ENCODE measurements around the gene PRKAB2. TPM values are rescaled to one million over a fixed set of nuclear protein-coding genes. Genes with fewer than 3 reads are reported as not detected.

Gene PRKAB2
- total RNA-seq, 3 donors from 2014 or later, result 16.6 to 27.2 (median 20.2) TPM

DNA sequence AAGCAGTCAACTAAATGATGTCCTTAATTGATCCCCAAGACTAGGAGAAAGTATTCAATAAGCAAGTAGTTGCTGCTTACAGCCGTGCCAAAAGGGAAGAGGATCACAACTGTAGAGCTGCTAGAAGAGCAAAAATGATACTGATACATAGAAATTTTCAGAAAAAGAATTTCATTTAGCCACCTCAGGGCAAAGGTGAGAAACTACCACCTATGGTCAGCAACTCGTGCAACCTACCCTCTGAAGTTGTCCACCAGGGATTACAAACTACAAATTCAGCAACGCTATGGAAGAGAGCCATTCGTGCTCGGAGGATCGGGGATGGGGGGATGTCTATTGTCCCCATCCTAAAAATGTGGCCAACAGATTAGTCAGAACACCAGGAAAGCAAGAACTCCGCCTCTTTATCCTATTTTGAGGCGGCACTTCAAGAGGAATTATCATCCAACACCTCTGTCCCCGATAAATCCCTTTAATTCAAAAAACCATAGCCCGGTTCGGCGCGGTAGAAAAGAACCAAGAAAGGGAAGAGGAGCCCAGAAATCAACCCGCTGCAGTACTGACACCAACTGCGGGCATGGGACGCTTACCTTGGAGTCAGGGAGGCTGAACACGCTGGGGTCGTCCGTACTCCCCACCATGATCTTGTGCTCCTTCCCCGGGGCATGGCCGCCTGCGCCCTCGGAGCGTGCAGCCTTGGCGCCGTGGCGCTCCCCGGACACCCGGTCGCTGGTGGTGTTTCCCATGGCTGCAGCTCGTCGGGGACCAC, 687 bp downstream of the PRKAB2 start:
- TF ChIP-seq, protein P1, sequence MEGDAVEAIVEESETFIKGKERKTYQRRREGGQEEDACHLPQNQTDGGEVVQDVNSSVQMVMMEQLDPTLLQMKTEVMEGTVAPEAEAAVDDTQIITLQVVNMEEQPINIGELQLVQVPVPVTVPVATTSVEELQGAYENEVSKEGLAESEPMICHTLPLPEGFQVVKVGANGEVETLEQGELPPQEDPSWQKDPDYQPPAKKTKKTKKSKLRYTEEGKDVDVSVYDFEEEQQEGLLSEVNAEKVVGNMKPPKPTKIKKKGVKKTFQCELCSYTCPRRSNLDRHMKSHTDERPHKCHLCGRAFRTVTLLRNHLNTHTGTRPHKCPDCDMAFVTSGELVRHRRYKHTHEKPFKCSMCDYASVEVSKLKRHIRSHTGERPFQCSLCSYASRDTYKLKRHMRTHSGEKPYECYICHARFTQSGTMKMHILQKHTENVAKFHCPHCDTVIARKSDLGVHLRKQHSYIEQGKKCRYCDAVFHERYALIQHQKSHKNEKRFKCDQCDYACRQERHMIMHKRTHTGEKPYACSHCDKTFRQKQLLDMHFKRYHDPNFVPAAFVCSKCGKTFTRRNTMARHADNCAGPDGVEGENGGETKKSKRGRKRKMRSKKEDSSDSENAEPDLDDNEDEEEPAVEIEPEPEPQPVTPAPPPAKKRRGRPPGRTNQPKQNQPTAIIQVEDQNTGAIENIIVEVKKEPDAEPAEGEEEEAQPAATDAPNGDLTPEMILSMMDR (IDR thresholded peaks at IDR 0.05), result no peak
- H3K4me1 ChIP-seq (ENCODE audit: low read depth), result peaks cover 41% of the 10 kb centered on the region
- H3K9me3 ChIP-seq, result no peaks in the 10 kb centered on the region
- intact Hi-C loops (cut with DNase I, micrococcal nuclease), result loop anchor here (2.0 to 5.0 kb wide), 2 partner anchors 71 kb away; partner anchors contain the start of gene CHD1L (in 2 of the 2)
- peak overlapping the region; percentile 80 for H3K4me3 ChIP-seq
- ATAC-seq, result no peak
- peak in 1 of 3 donors; percentile 20 for DNase-seq
- H3K36me3 ChIP-seq (ENCODE audit: low read depth), result no peaks in the 10 kb centered on the region

DNA sequence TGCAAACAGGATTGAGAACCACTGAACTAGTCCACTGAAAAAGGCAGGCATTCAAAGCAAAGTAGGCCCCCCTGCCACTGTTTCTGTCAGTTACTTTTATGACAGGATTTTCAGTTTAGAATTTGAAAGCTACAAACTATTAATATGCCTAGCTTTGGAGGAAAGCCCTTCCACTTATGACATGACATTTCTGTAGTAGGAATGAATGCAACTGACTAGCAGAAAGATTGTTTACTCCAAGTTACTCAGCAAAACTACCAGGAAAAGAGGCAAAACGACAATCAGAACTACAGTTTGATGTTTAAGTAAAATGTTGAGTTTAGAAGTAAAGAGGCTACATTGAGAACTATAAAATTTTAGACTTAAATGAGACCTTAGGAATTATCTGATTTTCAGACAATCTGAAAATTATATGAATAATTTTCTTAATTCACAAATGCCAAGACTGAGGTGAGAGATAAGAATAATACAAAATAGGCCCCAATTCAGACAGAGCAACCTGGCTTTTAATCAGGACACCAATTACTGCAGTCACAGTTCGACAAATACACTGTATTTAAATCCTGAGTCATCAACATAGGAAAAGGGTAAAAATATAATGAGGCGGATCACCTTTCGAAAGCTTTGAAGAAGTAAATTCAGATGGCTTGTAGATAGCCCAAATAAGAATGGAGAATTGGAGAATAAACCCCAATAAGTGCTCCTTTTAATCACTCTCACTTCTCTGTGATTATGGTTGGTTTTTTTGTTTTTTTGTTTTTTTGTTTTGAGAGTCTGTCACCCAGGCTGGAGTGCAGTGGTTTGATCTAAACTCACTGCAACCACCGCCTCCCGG, 2.2 kb downstream of the PRKAB2 start:
- ATAC-seq, result no peak
- DNase-seq, result no peak
- H3K9me3 ChIP-seq, result no peaks in the 10 kb centered on the region
- H3K4me1 ChIP-seq (ENCODE audit: low read depth), result peaks cover 41% of the 10 kb centered on the region
- TF ChIP-seq, protein P1 (IDR thresholded peaks at IDR 0.05), result no peak
- no peak overlapping the region for H3K4me3 ChIP-seq
- intact Hi-C loops (cut with DNase I, micrococcal nuclease), result loop anchor here in 1 of 2 donors (5.0 kb wide), 1 partner anchor 72 kb away; the partner anchor contains the start of gene CHD1L
- no peaks in the 10 kb centered on the region for H3K36me3 ChIP-seq (ENCODE audit: low read depth)

DNA sequence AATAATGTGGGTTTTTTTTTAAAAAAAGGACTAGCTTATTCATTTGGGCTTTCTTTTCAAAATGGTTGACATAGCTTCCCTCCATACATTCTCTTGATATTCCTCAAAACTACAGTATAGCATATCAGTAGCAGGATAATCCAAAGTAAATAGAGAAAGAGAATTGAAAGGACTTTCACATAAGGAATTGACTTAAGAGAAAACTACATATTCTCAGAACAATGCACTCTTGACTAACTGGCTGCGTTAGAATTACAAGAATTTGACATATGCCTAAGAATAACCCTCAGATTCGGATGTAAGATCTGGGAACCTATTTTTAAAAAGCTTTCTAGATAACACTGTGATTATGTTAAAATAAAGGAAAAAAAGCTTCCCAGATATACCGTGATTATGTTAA, 3.1 kb downstream of the PRKAB2 start:
- Histone ChIP-seq H3K9me3 (no peaks in the 10 kb centered on the region), H3K36me3 (ENCODE audit: low read depth) (no peaks in the 10 kb centered on the region), H3K4me1 (ENCODE audit: low read depth) (peaks cover 39% of the 10 kb centered on the region), H3K4me3 (no peak overlapping the region)
- TF ChIP-seq, protein P1 (IDR thresholded peaks at IDR 0.05), result no peak
- DNase-seq (no peak), ATAC-seq (no peak)
- intact Hi-C loops (cut with DNase I, micrococcal nuclease), result no loop called here

DNA sequence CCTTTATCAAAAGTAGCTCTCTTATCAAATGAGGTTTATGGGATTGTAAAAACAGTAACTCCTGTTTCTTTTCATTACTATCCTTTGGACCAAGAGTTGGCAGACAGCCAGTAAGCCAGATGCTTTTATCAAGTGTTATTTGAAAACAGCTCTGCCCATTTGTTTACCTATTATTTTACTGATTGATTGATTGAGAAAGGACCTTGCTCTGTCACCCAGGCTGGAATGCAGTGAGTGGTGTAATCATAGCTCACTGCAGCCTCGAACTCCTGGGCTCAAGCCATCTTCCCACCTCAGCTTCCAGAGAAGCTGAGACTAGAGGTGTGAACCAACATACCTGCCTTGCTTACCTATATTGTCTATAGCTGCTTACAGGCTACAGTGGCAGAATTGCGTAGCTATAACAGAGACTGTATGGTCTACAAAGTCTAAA, 3.6 kb downstream of the PRKAB2 start:
- no peaks in the 10 kb centered on the region for H3K36me3 ChIP-seq (ENCODE audit: low read depth)
- H3K4me3 ChIP-seq, result no peak overlapping the region
- intact Hi-C loops (cut with DNase I, micrococcal nuclease), result no loop called here
- DNase-seq, result peak in 2 of 3 donors; percentile 32 to 89
- no peak for ATAC-seq
- TF ChIP-seq, protein P1 (IDR thresholded peaks at IDR 0.05), result no peak
- H3K4me1 ChIP-seq (ENCODE audit: low read depth), result peaks cover 33% of the 10 kb centered on the region
- H3K9me3 ChIP-seq, result no peaks in the 10 kb centered on the region

DNA sequence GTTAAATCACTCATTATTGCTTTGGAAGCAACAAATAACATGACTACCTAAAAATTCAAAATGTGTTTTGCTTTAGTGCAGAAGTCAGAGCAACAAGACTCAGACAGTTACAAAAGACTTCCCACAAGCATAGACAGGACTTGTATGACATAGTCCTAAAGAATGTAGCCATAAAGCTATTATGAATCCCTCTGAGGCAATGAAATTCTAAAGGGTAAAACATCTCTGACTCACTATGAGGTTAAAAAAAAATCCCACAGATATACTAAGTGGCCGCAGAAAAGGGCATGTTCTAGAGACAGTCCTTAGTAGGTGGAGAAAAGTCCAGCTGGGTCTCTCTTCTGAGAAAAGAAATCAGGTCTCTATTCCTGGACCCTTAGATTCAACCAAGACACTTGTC, 4.9 kb downstream of the PRKAB2 start:
- Histone ChIP-seq H3K9me3 (no peaks in the 10 kb centered on the region), H3K36me3 (ENCODE audit: low read depth) (no peaks in the 10 kb centered on the region), H3K4me1 (ENCODE audit: low read depth) (peaks cover 28% of the 10 kb centered on the region), H3K4me3 (no peak overlapping the region)
- intact Hi-C loops (cut with DNase I, micrococcal nuclease), result no loop called here
- TF ChIP-seq, protein P1 (IDR thresholded peaks at IDR 0.05), result no peak
- no peak for DNase-seq
- ATAC-seq, result peak; percentile 67
